CD4-positive, alpha-beta memory T cell (primary cell): ENCODE measurements around the gene ERRFI1. TPM values are rescaled to one million over a fixed set of nuclear protein-coding genes. Genes with fewer than 3 reads are reported as not detected.

Source experiments
- CTCF ChIA-PET: fragments of 350-600 bp; sonication (Branson Sonifier 250); formaldehyde crosslinking; loops from one replicate; lab custom pipeline; 2021; ENCODE audit warnings: inconsistent platforms; ENCODE audit not compliant: partially characterized antibody; lab: Charles Lee
- POLR2A ChIA-PET: fragments of 350-600 bp; sonication (Branson Sonifier 250); formaldehyde crosslinking; loops from one replicate; lab custom pipeline; 2021; ENCODE audit not compliant: partially characterized antibody; lab: Charles Lee
- DNase-seq, 5 donors: peaks; one replicate each; pipeline versions ENCODE4 v3.0.0 to v3.0.0-alpha.2; 2020 to 2022; ENCODE audit warnings: mixed read lengths in 1 of 5
- H3K27ac ChIP-seq: one replicate; pipeline ENCODE4 v1.7.0; 2013; ENCODE audit warnings: low read depth, low read length
- H3K27me3 ChIP-seq: 2 replicates; pipeline ENCODE4 v1.7.0; 2013; ENCODE audit warnings: mild to moderate bottlenecking, low read length, moderate library complexity; ENCODE audit not compliant: insufficient read depth
- H3K36me3 ChIP-seq: 2 replicates; pipeline ENCODE4 v1.7.0; 2013; ENCODE audit warnings: mild to moderate bottlenecking, low read length, moderate library complexity; ENCODE audit not compliant: insufficient read depth
- H3K4me1 ChIP-seq: 2 replicates; pipeline ENCODE4 v1.7.0; 2013; ENCODE audit warnings: mild to moderate bottlenecking, low read length, moderate library complexity; ENCODE audit not compliant: insufficient read depth
- H3K4me3 ChIP-seq, 2 donors: one replicate each; pipeline ENCODE4 v1.7.0; 2013; ENCODE audit warnings: low read length in 2 of 2, mild to moderate bottlenecking in 1 of 2
- H3K9me3 ChIP-seq, 2 donors: one replicate each; pipeline ENCODE4 v1.7.0; 2013; ENCODE audit warnings: low read length in 2 of 2, control low read depth in 1 of 2; ENCODE audit not compliant: control insufficient read depth in 1 of 2
- H3K27ac Mint-ChIP-seq, 7 donors: one replicate each; pipeline ENCODE4 v1.8.0; 2020 to 2021; ENCODE audit warnings: mixed read lengths in 7 of 7, mild to moderate bottlenecking in 6 of 7, inconsistent platforms in 3 of 7, moderate library complexity in 3 of 7
- H3K27me3 Mint-ChIP-seq, 2 donors: one replicate each; pipeline ENCODE4 v1.8.0; 2020 to 2021; ENCODE audit warnings: mixed read lengths in 2 of 2
- H3K36me3 Mint-ChIP-seq, 2 donors: one replicate each; pipeline ENCODE4 v1.8.0; 2020 to 2021; ENCODE audit warnings: mixed read lengths in 2 of 2, inconsistent platforms in 1 of 2, mild to moderate bottlenecking in 1 of 2
- H3K4me1 Mint-ChIP-seq, 4 donors: one replicate each; pipeline ENCODE4 v1.8.0; 2020 to 2021; ENCODE audit warnings: mixed read lengths in 4 of 4, mild to moderate bottlenecking in 1 of 4
- H3K4me3 Mint-ChIP-seq, 8 donors: one replicate each; pipeline ENCODE4 v1.8.0; 2020 to 2021; ENCODE audit warnings: mixed read lengths in 8 of 8, mild to moderate bottlenecking in 7 of 8, moderate library complexity in 6 of 8, inconsistent platforms in 3 of 8
- H3K9me3 Mint-ChIP-seq, 8 donors: one replicate each; pipeline ENCODE4 v1.8.0; 2020 to 2021; ENCODE audit warnings: mixed read lengths in 8 of 8, mild to moderate bottlenecking in 5 of 8, inconsistent platforms in 3 of 8, moderate library complexity in 1 of 8
- intact Hi-C: fragments of 100-400 bp; cut with micrococcal nuclease; formaldehyde crosslinking; loops from one replicate; pipeline ENCODE4 v1.15.1; 2023
- polyA plus RNA-seq, 2 donors: library from polyadenylated mRNA; unstranded; fragments of 300-500 nt; fragmentation: Illumina TruSeq; gene quantifications; one replicate each; pipeline ENCODE4 v1.2.3, GENCODE V29; 2021
- total RNA-seq, 2 experiments: library from RNA; stranded (reverse); gene quantifications; one replicate each; pipeline ENCODE4 v1.2.3, GENCODE V29; 2021

ERRFI1 gene
- total and polyA plus RNA-seq, 4 experiments from 2014 or later: 0.18 to 1.0 (median 0.88) TPM

DNA sequence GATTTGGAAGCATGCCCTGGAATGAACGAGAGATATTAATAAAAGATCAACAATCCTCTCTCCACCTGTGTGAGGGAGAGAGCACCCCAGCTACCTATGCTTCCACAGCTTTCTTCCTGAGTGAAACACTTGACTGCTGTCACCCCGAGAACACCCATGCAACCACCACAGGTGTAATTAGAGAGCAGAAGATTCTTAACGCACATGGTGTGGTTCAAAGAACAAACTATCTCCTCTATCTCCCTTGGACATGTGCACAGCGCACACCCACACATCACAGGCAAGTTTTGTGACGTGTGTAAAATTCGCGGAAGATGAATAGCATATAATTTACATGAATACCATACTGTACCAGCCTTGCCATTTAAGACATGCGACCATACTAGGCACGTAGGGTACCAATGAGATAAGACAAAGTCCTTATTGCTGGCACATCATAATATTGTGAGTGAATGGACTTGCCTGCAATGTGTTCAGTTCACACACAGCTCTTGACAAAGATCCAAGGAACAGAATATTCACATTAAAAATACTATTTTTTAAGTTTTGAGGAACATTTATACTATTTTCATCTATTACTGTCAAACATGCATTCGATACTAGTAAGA is 11.6 kb downstream of the ERRFI1 start:
- Mint-ChIP-seq H3K9me3 (no peaks in the 10 kb centered on the region), H3K36me3 (peaks cover 0 to 4% of the 10 kb centered on the region in 2 donors), H3K27ac (no peak overlapping the region), H3K27me3 (peaks cover 10 to 18% of the 10 kb centered on the region in 2 donors), H3K4me3 (no peak overlapping the region), H3K4me1 (peaks cover 0 to 1% (median under 1%) of the 10 kb centered on the region in 4 donors)
- no peaks in the 10 kb centered on the region for H3K27me3 ChIP-seq
- no peaks in the 10 kb centered on the region for H3K36me3 ChIP-seq
- no peaks in the 10 kb centered on the region for H3K4me1 ChIP-seq
- intact Hi-C loops: no loop called here
- ChIA-PET CTCF (interaction anchor here (0.8 to 10.0 kb wide), 30 partner anchors 8 to 835 kb away, joined by 3 to 147 read pairs (median 4); partner anchors contain the start of gene SLC45A1), POLR2A (interaction anchor here (0.8 to 1.3 kb wide), 6 partner anchors 138 to 337 kb away, joined by 3 to 6 read pairs (median 4); no protein-coding TSS in a partner anchor)
- no peak overlapping the region for H3K27ac ChIP-seq
- no peak overlapping the region for H3K4me3 ChIP-seq
- H3K9me3 ChIP-seq: no peaks in the 10 kb centered on the region
- DNase-seq: no peak

DNA sequence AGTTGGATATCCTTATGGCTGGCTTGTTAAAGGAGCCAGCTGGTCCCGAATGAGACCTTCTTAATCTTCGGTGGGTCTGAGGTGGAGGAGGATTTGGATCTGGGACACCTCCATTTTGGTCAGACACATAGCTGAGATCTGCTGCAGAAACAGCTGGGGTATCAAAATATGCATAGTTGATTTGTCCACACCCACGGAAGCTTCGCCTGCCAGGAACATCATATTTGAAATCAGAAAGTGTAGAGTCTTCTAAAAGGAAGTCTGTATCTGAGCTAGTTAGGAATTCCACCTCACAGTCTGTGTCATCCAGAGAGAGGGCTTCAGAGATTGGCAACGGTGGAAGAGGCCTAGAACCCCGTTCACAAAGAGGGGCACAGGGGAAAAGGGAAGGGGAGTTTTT is 12.3 kb downstream of the ERRFI1 start:
- H3K4me1 ChIP-seq: no peaks in the 10 kb centered on the region
- no peak overlapping the region for H3K27ac ChIP-seq
- CTCF ChIA-PET: interaction anchor here (0.8 to 10.0 kb wide), 7 partner anchors 10 to 396 kb away, joined by 3 to 147 read pairs (median 3); partner anchors contain the start of gene SLC45A1
- no peak overlapping the region for H3K4me3 ChIP-seq
- no peaks in the 10 kb centered on the region for H3K27me3 ChIP-seq
- Mint-ChIP-seq H3K27me3 (peaks cover 6 to 16% of the 10 kb centered on the region in 2 donors), H3K36me3 (peaks cover 0 to 4% of the 10 kb centered on the region in 2 donors), H3K9me3 (no peaks in the 10 kb centered on the region), H3K27ac (no peak overlapping the region), H3K4me3 (no peak overlapping the region), H3K4me1 (peaks cover 0 to 1% (median under 1%) of the 10 kb centered on the region in 4 donors)
- H3K9me3 ChIP-seq: no peaks in the 10 kb centered on the region
- intact Hi-C loops: no loop called here
- DNase-seq: no peak
- POLR2A ChIA-PET: interaction anchor here (1.0 kb wide), 1 partner anchor 337 kb away, joined by 3 read pairs; no protein-coding TSS in a partner anchor
- H3K36me3 ChIP-seq: no peaks in the 10 kb centered on the region

DNA sequence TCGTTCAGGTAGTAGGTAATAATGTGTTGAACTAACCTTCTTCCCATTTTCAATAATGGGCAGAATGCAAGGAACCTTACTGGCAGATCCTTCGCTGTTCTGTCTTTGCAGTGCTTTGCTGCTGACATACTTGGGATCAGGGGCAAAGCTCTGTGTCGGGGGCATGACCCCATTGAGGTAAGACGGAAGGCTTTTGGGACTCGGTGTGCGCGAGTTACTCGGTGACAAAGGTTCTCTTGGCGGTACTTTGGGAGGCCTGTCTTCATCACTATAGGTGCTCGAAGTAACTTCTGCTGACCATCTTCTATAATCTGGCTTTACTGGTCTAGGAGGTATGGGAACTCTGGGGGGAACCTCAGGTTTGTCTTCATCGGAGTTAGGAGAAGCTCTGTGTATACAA is 12.7 kb downstream of the ERRFI1 start:
- intact Hi-C loops: no loop called here
- Mint-ChIP-seq H3K4me1 (peaks cover 0 to 1% (median under 1%) of the 10 kb centered on the region in 4 donors), H3K9me3 (no peaks in the 10 kb centered on the region), H3K4me3 (no peak overlapping the region), H3K36me3 (peaks cover 0 to 4% of the 10 kb centered on the region in 2 donors), H3K27me3 (peaks cover 5 to 14% of the 10 kb centered on the region in 2 donors), H3K27ac (no peak overlapping the region)
- Histone ChIP-seq H3K9me3 (no peaks in the 10 kb centered on the region), H3K36me3 (no peaks in the 10 kb centered on the region), H3K4me1 (no peaks in the 10 kb centered on the region), H3K27me3 (no peaks in the 10 kb centered on the region), H3K27ac (no peak overlapping the region), H3K4me3 (no peak overlapping the region)
- no peak for DNase-seq
- POLR2A ChIA-PET: interaction anchor here (0.7 to 1.0 kb wide), 2 partner anchors 305 to 338 kb away, joined by 3 read pairs; no protein-coding TSS in a partner anchor
- CTCF ChIA-PET: interaction anchor here (0.8 to 10.0 kb wide), 5 partner anchors 93 to 396 kb away, joined by 3 to 147 read pairs (median 3); partner anchors contain the start of gene SLC45A1

DNA sequence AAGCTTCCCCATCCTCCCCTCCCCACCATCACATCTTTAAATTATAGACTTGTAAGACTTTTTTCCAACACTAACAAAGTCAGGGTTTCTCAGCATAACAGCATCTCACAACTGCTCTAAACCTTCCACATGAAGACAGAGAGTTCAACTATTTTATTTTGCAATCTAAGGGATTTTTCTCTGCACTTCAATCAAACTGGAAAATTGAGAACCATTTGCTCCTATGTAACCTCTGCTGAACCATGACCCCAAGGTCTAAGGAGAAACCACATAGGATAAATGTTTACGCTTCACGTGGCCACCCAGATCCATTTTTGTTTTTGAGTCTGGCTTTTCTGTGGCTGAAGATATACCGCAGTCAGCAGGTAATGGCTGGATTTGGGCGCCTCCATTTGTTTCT is 13.2 kb downstream of the ERRFI1 start:
- no peaks in the 10 kb centered on the region for H3K4me1 ChIP-seq
- H3K4me3 ChIP-seq: no peak overlapping the region
- H3K36me3 ChIP-seq: no peaks in the 10 kb centered on the region
- no peak overlapping the region for H3K4me3 Mint-ChIP-seq
- H3K9me3 Mint-ChIP-seq: no peaks in the 10 kb centered on the region
- no peak overlapping the region for H3K27ac Mint-ChIP-seq
- H3K4me1 Mint-ChIP-seq: peaks cover 0 to 1% (median under 1%) of the 10 kb centered on the region in 4 donors
- DNase-seq: no peak
- H3K27ac ChIP-seq: no peak overlapping the region
- CTCF ChIA-PET: interaction anchor here (6.1 to 10.0 kb wide), 2 partner anchors 302 to 338 kb away, joined by 100 to 147 read pairs; partner anchors contain the start of gene SLC45A1
- no peaks in the 10 kb centered on the region for H3K9me3 ChIP-seq
- POLR2A ChIA-PET: interaction anchor here (0.7 kb wide), 1 partner anchor 306 kb away, joined by 3 read pairs; no protein-coding TSS in a partner anchor
- intact Hi-C loops: no loop called here
- no peaks in the 10 kb centered on the region for H3K27me3 ChIP-seq
- H3K27me3 Mint-ChIP-seq: peaks cover 4 to 13% of the 10 kb centered on the region in 2 donors
- H3K36me3 Mint-ChIP-seq: peaks cover 0 to 4% of the 10 kb centered on the region in 2 donors

DNA sequence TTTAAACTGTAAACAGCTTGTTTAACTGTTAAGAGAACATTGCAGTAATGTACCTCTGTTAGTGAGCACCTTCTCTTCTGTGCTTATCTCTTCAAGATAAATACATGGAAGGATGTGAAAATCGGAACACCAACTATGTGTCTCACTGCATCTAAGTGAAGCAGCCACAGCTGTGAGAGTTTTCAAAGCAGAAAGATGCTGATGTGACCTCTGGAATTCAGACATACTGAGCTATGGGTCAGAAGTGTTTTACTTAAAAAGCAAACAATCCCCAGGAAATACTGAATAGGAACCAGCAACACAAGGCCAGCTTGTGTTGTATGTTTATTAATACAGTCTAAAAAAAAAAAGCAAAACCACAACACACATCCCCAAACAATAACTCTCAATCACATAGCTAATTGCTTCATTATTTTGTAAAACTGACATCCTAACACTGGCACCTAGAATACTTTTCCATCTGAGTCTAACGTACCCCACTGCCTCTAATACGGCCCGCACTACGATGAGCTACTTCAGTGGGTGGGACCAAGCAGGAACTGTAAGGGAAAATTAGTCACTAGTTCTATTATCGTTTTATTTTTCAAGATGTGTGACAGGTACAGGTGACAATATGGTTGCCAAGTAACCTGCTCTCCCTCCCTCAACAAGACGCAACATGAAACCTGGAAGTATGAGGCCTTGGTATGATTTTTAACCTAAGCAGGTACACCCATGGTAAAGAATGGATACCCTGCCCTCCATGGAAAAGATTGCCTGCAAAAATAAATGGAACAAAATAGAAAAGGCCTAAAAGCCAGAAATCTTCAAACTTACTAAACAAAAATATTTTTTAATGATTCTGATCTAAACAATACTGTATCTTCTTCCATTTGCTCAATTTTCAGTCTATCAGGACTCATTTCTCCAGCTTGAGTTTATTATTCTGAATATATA is 13.9 kb downstream of the ERRFI1 start:
- intact Hi-C loops: no loop called here
- ChIA-PET CTCF (interaction anchor here (0.6 to 10.0 kb wide), 6 partner anchors 21 to 339 kb away, joined by 3 to 147 read pairs (median 4); partner anchors contain the start of gene SLC45A1), POLR2A (no interaction called here)
- Mint-ChIP-seq H3K36me3 (peaks cover 0 to 4% of the 10 kb centered on the region in 2 donors), H3K4me3 (no peak overlapping the region), H3K9me3 (no peaks in the 10 kb centered on the region), H3K4me1 (peaks cover 0 to 1% (median under 1%) of the 10 kb centered on the region in 4 donors), H3K27ac (peak overlapping the region in 1 of 7 donors; percentile 9), H3K27me3 (peaks cover 3 to 8% of the 10 kb centered on the region in 2 donors)
- Histone ChIP-seq H3K27me3 (no peaks in the 10 kb centered on the region), H3K27ac (no peak overlapping the region), H3K9me3 (no peaks in the 10 kb centered on the region), H3K4me3 (no peak overlapping the region), H3K4me1 (no peaks in the 10 kb centered on the region), H3K36me3 (no peaks in the 10 kb centered on the region)
- no peak for DNase-seq

DNA sequence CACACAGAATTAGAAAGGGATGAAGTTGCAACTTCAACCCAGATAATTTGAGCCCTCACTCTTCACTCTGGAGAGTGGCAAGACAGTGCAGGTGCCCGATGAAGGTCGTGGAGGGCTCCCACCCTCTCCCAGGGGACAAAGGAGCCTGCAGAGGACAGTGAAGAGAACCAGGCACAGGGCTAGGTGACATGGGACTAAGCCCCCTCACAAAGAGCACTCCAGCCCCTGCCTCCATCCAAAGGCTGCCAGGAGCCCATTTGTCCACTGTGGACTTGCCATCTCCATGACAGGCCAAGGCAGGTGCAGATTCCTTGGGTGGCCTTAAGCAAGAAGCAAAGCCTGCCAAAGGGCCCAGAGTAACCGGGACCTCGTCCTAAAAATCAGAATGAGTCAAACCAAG is 15.1 kb downstream of the ERRFI1 start:
- no peaks in the 10 kb centered on the region for H3K27me3 ChIP-seq
- Mint-ChIP-seq H3K36me3 (peaks cover 0 to 4% of the 10 kb centered on the region in 2 donors), H3K4me3 (no peak overlapping the region), H3K27ac (no peak overlapping the region), H3K9me3 (no peaks in the 10 kb centered on the region), H3K27me3 (peaks cover 0 to 3% of the 10 kb centered on the region in 2 donors), H3K4me1 (peaks cover 0 to 1% (median under 1%) of the 10 kb centered on the region in 4 donors)
- ChIA-PET POLR2A (no interaction called here), CTCF (interaction anchor here (1.3 to 10.0 kb wide), 3 partner anchors 20 to 340 kb away, joined by 4 to 147 read pairs (median 100); partner anchors contain the start of gene SLC45A1)
- no peak overlapping the region for H3K27ac ChIP-seq
- no peaks in the 10 kb centered on the region for H3K4me1 ChIP-seq
- intact Hi-C loops: no loop called here
- no peaks in the 10 kb centered on the region for H3K9me3 ChIP-seq
- no peak for DNase-seq
- H3K36me3 ChIP-seq: no peaks in the 10 kb centered on the region
- H3K4me3 ChIP-seq: no peak overlapping the region
